Right atrium auricular region (tissue), 2 donors: ENCODE results near the gene DOCK4. TPM values are rescaled to one million over a fixed set of nuclear protein-coding genes. Genes with fewer than 3 reads are reported as not detected.

Experiments used
- DNase-seq: peaks from one replicate; pipeline ENCODE4 v3.0.0-alpha.2; 2019; ENCODE audit warnings: low spot score
- H3K27ac ChIP-seq, 2 donors: fragments of 200-600 bp; sonication (generic); 1 replicate in 1 of 2; 2 replicates in 1 of 2; pipeline ENCODE4 v1.5.1; 2016 to 2019
- H3K27me3 ChIP-seq, 2 donors: fragments of 200-600 bp; sonication (generic); one replicate each; pipeline versions ENCODE4 v1.5.1 to v1.6.0; 2017 to 2019
- H3K36me3 ChIP-seq: fragments of 200-600 bp; sonication (generic); one replicate; pipeline ENCODE4 v1.5.1; 2016
- H3K4me1 ChIP-seq, 2 donors: fragments of 200-600 bp; sonication (generic); one replicate each; pipeline versions ENCODE4 v1.5.1 to v1.6.0; 2017 to 2019
- H3K4me3 ChIP-seq, 2 donors: fragments of 200-600 bp; sonication (generic); 1 replicate in 1 of 2; 2 replicates in 1 of 2; pipeline ENCODE4 v1.5.1; 2017 to 2019; ENCODE audit warnings: mild to moderate bottlenecking in 1 of 2, moderate library complexity in 1 of 2
- H3K9me3 ChIP-seq, 2 donors: fragments of 200-600 bp; sonication (generic); one replicate each; pipeline ENCODE4 v1.5.1; 2019
- CTCF ChIP-seq, 2 donors: fragments of 200-600 bp; sonication (generic); IDR thresholded peaks; one replicate each; pipeline ENCODE4 v1.5.1; 2019; ENCODE audit warnings: antibody characterized with exemption in 2 of 2
- total RNA-seq, 2 donors: library from RNA; depleted of rRNA; stranded (reverse); fragments of >200 nt; gene quantifications; one replicate each; pipeline ENCODE4 v1.1.0, GENCODE V29; 2016

The DOCK4 gene
- total RNA-seq, 2 donors from 2014 or later = 12.3 to 17.8 TPM

- TF ChIP-seq CTCF (IDR thresholded peaks at IDR 0.05) = no peak
- peaks cover 0 to 5% of the 10 kb centered on the region in 2 donors for H3K9me3 ChIP-seq
- DNase-seq = no peak
- H3K27ac ChIP-seq = no peak overlapping the region
- H3K36me3 ChIP-seq = no peaks in the 10 kb centered on the region
- no peak overlapping the region for H3K4me3 ChIP-seq
- no peaks in the 10 kb centered on the region for H3K27me3 ChIP-seq
- peaks cover 0 to 12% of the 10 kb centered on the region in 2 donors for H3K4me1 ChIP-seq
These were observed 156.5 kb downstream of the DOCK4 start for GRCh38 chr7:112049555-112050249.

- H3K4me3 ChIP-seq = no peak overlapping the region
- DNase-seq = no peak
- no peaks in the 10 kb centered on the region for H3K36me3 ChIP-seq
- H3K27me3 ChIP-seq = no peaks in the 10 kb centered on the region
- peaks cover 0 to 12% of the 10 kb centered on the region in 2 donors for H3K4me1 ChIP-seq
- no peak overlapping the region for H3K27ac ChIP-seq
- TF ChIP-seq CTCF (IDR thresholded peaks at IDR 0.05) = no peak
- peaks cover 0 to 5% of the 10 kb centered on the region in 2 donors for H3K9me3 ChIP-seq
These were observed 158.8 kb downstream of the DOCK4 start for GRCh38 chr7:112047421-112047820.

- Histone ChIP-seq H3K9me3 (peaks cover 0 to 5% of the 10 kb centered on the region in 2 donors), H3K4me1 (peaks cover 0 to 6% of the 10 kb centered on the region in 2 donors), H3K36me3 (no peaks in the 10 kb centered on the region), H3K27me3 (no peaks in the 10 kb centered on the region), H3K27ac (no peak overlapping the region), H3K4me3 (no peak overlapping the region)
- TF ChIP-seq CTCF (IDR thresholded peaks at IDR 0.05) = no peak
- DNase-seq = no peak
These were observed 161.0 kb downstream of the DOCK4 start for GRCh38 chr7:112045222-112045621.

- Histone ChIP-seq H3K4me1 (no peaks in the 10 kb centered on the region), H3K36me3 (no peaks in the 10 kb centered on the region), H3K27ac (no peak overlapping the region), H3K9me3 (peaks cover 0 to 2% of the 10 kb centered on the region in 2 donors), H3K4me3 (no peak overlapping the region), H3K27me3 (no peaks in the 10 kb centered on the region)
- TF ChIP-seq CTCF (IDR thresholded peaks at IDR 0.05) = no peak
- no peak for DNase-seq
These were observed 163.6 kb downstream of the DOCK4 start for GRCh38 chr7:112042631-112043030.

- Histone ChIP-seq H3K27me3 (no peaks in the 10 kb centered on the region), H3K4me3 (no peak overlapping the region), H3K9me3 (no peaks in the 10 kb centered on the region), H3K4me1 (peaks cover 0 to 3% of the 10 kb centered on the region in 2 donors), H3K27ac (no peak overlapping the region), H3K36me3 (no peaks in the 10 kb centered on the region)
- no peak for TF ChIP-seq CTCF (IDR thresholded peaks at IDR 0.05)
- DNase-seq = no peak
These were observed 167.8 kb downstream of the DOCK4 start for GRCh38 chr7:112038353-112038752.

GRCh38 chr7:112036071-112036470 lies 170.1 kb downstream of the DOCK4 start:
- Histone ChIP-seq H3K27ac (no peak overlapping the region), H3K27me3 (no peaks in the 10 kb centered on the region), H3K9me3 (no peaks in the 10 kb centered on the region), H3K36me3 (no peaks in the 10 kb centered on the region), H3K4me3 (no peak overlapping the region), H3K4me1 (peaks cover 0 to 6% of the 10 kb centered on the region in 2 donors)
- no peak for DNase-seq
- no peak for TF ChIP-seq CTCF (IDR thresholded peaks at IDR 0.05)
